ENCODE measurements around the gene U2AF1L4.

The U2AF1L4 gene

GRCh38 chr19:35740423-35741202 is 4.6 kb downstream of the U2AF1L4 start:
- DNase-seq (ENCODE audit: low read depth), result peak; percentile 92

DNA sequence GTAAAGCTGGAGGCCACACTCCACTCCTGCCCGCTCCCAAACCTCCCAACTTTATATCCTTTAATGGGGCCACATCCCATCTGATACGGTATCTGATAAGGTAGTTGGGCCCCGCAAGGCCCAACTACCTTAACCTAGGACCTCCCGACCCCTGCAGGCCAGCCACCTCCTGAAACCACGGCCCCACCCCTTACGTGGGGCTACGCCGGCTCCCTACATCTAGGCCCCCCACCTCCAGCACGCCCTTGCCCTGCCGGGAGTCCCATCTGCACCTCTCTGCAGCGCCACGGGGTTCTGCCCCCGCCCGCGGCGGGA is 5.2 kb downstream of the U2AF1L4 start:
- DNase-seq (ENCODE audit: low read depth), result no peak

DNA sequence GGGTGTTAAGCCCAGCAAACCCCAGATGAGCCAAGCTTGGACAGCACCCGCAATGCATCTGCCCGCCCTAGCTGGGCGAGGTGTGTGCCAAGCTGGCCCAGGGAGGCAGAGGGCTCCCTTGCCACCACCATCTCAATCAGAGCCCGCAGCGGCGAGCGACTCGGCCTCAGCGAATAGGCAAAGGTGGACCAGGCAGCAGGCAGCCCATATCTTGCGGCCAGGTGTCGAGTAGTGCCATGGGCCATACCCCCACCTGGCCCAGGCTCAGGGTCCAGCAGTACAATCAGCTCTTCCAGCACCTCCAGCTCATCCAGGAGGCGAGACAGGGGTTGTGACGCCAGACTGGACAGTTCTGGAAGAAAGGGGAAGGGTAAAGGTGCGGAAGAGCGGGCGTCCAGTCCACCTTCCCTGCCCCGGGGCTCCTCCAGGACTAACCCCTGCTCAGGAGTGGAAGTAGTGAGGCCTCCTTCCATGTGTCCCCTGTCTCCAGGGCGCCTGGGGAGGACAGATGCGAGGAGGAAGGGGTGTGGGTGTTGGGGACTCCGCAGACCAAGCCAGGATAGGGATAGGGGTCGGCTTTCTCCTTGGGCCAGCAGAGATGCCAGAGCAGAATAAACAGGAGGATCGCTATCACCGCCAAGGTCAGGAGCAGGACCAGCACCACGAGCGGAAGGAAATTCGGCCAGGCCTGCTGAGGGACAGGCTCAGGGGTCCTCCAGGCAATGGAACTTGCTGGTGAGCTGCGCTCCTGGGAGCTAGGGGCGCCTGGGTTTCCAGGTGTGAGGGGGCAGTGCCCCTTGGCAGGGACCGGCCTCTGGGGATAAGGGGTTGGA is 5.7 kb downstream of the U2AF1L4 start:
- no peak for DNase-seq (ENCODE audit: low read depth)

- DNase-seq (ENCODE audit: low read depth), result no peak
Measured at GRCh38 chr19:35738887-35739229, 6.4 kb downstream of the U2AF1L4 start.

DNA sequence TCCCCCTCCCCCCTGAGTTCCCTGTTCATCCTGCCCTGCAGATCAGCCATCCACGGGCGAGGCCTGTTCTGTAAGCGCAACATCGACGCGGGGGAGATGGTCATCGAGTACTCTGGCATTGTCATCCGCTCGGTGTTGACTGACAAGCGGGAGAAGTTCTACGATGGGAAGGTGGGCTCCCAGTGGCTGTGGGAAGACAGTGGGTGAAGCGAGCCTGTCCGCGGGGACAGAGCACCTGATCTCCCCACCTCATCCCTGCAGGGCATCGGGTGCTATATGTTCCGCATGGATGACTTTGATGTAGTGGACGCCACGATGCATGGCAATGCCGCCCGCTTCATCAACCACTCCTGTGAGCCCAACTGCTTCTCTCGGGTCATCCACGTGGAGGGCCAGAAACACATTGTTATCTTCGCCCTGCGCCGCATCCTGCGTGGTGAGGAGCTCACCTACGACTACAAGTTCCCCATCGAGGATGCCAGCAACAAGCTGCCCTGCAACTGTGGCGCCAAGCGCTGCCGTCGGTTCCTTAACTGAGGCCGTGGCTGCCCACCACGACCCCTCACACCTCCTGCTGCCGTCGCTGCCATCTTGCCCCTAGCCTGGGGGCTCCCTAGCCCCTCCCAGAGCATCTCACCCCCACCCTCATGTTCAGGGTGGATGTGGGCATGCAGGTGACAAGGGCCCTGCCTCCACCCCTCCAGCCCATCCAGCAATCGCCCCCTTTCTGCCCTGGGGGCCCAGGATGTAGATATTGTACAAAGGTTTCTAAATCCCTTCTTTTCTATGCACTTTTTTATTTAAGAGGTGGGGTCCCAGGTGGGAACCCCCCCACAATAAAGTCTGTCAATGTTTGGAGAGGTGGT is 7.0 kb downstream of the U2AF1L4 start:
- no peak for DNase-seq (ENCODE audit: low read depth)

DNA sequence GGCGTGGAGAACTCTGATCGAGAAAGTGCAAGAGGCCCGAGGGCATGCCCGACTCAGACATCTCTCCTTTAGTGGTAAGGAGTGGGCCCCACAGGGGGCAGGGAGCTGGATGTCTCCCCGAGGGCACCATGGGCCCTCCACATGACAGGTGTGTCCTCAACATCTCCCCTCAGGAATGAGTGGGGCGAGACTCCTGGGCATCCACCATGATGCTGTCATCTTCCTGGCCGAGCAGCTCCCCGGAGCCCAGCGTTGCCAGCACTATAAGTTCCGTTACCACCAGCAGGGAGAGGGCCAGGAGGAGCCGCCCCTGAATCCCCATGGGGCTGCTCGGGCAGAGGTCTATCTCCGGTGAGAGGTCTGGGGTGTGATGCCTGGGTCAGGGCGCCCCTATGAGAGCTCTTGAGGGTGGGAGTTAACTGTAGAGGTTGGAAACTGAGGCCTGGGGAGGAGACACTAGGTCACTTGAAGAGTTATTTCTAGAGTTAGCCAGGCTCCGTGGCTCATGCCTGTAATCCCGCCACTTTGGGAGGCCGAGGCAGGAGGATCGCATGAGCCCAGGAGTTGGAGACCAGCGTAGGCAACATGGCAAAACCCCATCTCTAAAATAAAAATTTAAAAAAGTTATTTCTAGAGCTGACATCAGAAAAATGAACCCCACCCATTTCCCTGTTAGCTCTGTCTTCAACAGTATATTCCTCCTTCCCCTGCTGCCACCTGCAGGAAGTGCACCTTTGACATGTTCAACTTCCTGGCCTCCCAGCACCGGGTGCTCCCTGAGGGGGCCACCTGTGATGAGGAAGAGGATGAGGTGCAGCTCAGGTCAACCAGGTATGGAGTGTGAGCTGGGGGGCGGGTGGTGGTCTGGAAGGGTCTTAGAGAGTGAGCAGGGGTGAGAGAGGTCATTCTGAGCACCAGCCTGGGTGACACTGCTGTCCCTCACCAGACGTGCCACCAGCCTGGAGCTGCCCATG is 8.0 kb downstream of the U2AF1L4 start:
- DNase-seq (ENCODE audit: low read depth), result no peak

DNA sequence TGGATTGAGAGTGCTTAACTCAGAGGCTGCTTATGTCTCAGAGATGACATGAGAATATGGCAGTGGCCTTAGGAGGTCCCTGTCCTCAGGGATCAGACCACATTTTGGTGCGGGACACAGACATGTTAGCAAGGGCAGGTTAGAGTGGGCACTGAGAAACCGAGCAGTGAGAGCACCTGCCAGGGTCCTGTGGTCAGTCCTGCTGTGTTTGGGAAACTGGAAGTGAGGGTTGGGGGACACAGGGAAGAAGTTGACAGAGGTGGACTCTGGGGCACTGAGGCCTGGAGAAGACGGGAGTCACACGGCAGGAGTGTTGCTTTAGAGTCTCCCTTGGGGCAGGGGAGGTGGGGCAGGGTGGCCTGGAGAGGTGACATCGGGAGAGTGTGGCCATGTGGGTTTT is 10.3 kb downstream of the U2AF1L4 start:
- no peak for DNase-seq (ENCODE audit: low read depth)

- DNase-seq (ENCODE audit: low read depth), result no peak
Measured at GRCh38 chr19:35734273-35734672, 10.9 kb downstream of the U2AF1L4 start.

DNA sequence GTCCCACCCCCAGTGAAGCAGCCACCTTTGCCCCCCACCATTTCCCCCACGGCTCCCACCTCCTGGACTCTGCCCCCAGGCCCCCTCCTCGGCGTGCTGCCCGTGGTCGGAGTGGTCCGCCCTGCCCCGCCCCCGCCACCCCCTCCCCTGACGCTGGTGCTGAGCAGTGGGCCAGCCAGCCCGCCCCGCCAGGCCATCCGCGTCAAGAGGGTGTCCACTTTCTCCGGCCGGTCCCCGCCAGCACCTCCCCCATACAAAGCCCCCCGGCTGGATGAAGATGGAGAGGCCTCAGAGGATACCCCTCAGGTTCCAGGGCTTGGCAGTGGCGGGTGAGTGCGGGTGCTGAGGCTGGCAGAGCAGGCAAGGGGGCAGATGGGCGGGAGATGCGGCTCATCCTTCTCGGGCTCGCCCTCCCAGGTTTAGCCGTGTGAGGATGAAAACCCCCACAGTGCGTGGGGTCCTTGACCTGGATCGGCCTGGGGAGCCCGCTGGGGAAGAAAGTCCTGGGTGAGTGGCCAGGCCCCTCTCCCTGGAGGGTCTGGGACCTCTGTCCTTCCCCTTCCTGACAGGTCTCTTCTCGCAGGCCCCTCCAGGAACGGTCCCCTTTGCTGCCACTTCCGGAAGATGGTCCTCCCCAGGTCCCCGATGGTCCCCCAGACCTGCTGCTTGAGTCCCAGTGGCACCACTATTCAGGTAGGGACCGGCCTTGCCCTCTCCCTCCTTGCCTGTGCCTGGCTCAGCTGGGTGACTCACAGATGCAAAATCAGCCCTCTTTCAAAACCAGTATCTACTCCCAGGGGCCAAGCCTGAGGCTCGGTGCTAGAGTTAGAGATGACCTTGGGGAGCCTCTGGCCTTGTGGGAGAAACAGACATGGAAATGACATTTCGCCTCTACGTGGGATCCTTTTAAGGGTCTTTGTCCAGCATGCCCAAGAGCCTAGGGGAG is 11.8 kb downstream of the U2AF1L4 start:
- DNase-seq (ENCODE audit: low read depth), result no peak

DNA sequence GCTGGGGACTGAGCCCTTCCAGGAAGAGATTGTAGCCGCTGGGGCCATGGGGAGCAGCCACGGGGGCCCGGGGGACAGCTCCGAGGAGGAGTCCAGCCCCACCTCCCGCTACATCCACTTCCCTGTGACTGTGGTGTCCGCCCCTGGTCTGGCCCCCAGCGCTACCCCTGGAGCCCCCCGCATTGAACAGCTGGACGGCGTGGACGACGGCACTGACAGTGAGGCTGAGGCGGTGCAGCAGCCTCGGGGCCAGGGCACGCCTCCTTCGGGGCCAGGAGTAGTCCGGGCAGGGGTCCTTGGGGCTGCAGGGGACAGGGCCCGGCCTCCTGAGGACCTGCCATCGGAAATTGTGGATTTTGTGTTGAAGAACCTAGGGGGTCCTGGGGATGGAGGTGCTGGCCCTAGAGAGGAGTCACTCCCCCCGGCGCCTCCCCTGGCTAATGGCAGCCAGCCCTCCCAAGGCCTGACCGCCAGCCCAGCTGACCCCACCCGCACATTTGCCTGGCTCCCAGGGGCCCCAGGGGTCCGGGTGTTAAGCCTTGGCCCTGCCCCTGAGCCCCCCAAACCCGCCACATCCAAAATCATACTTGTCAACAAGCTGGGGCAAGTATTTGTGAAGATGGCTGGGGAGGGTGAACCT is 12.6 kb downstream of the U2AF1L4 start:
- no peak for DNase-seq (ENCODE audit: low read depth)

GRCh38 chr19:35731779-35732405 is 13.3 kb downstream of the U2AF1L4 start:
- DNase-seq (ENCODE audit: low read depth), result no peak

DNA sequence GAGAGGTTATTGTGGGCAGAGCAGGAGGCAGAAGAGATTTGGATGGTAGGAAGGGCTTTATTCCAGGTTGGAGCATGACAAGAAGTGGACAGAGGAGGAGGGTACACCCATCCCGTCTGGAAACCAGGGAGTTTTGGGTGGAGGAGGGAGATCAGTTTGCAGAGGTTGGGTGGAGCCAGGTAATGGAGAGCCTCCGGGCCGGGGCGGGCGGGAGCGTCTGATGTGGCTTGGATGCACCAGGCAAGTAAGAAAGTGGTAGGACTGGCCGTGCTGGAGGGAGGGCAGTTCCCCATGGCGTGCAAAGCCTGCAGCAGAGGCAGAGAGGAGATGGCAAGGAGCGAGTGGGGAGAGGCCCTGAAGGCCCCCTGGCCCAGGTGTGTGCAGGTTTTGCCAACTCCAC is 13.9 kb downstream of the U2AF1L4 start:
- DNase-seq (ENCODE audit: low read depth), result no peak

DNA sequence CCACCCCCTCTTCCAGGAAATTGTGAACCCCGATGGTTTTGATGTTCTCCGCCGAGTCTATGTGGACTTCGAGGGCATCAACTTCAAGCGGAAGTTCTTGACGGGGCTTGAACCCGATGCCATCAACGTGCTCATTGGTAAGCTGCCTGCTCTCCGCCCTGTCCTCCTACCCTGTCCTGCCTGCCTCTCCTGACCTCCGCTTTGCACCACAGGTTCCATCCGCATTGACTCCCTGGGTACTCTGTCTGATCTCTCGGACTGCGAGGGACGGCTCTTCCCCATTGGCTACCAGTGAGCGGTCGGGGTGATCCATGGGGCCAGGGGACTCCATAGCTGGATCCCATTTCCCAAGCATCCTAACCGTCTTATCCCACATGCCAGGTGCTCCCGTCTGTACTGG is 14.9 kb downstream of the U2AF1L4 start:
- no peak for DNase-seq (ENCODE audit: low read depth)

DNA sequence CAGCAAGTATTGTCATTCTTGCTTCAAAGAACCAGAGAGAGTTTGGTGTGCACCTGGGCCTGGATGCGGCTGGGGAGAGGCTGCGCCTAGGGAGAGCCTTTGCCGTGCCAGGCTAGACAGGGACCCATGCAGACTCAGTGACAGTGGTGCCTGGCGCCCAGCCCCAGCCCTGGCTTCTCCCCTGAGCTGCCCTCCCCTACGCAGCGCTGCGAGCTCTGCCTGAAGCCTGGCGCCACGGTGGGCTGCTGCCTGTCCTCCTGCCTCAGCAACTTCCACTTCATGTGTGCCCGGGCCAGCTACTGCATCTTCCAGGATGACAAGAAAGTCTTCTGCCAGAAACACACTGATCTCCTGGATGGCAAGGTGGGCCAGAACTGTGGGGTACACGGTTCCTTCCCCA is 15.5 kb downstream of the U2AF1L4 start:
- DNase-seq (ENCODE audit: low read depth), result no peak

DNA sequence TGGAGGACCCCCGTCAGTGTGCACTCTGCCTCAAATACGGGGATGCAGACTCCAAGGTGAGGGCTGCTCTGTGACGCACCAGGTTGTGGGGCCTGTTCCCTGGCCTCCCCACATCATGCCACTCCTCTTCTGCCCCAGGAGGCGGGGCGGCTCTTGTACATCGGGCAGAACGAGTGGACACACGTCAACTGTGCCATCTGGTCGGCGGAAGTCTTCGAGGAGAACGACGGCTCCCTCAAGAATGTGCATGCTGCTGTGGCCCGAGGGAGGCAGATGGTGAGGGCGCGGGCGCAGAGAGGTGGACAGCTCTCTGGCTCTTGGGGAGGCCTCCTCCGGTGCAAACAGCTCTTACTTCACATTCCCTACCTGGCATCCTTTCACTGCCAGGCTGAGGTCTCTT is 16.2 kb downstream of the U2AF1L4 start:
- DNase-seq (ENCODE audit: low read depth), result no peak

GRCh38 chr19:35727956-35728706 is 17.1 kb downstream of the U2AF1L4 start:
- no peak for DNase-seq (ENCODE audit: low read depth)

- DNase-seq (ENCODE audit: low read depth), result no peak
Measured at GRCh38 chr19:35727053-35727955, 17.9 kb downstream of the U2AF1L4 start.

Data from stimulated activated CD8-positive, alpha-beta memory T cell treated with anti-CD3 and anti-CD28 coated beads, Interleukin-15, amount 100 ng/mL, for 1 hour (primary cell).